ENCODE data around the gene SPG7.

DNA sequence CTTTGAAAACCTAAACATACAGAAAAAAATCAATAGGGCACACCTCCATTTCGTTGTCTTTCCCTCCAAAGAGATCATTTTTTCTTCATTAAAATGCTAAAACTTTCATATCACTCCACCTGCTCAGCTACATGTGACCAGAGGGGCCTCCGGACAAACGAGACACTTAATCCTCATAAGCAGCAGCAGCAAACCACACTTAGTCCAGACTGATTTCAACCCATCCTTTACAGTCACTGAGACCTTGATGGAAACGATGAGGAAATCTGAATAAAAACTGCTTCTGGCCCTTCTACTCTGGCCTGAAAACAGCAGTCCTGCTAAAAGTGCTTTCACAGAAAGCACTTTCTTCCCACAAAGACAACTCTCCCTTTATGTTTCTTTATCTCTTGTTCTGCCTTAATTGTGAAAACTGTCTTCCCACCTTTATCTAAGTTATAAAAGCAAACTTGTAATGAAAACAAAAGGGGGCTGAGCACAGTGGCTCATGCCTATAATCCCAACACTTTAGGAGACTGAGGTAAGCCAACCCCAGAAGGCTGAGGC, 22.4 kb upstream of the SPG7 start:
- TF ChIP-seq, protein P1, sequence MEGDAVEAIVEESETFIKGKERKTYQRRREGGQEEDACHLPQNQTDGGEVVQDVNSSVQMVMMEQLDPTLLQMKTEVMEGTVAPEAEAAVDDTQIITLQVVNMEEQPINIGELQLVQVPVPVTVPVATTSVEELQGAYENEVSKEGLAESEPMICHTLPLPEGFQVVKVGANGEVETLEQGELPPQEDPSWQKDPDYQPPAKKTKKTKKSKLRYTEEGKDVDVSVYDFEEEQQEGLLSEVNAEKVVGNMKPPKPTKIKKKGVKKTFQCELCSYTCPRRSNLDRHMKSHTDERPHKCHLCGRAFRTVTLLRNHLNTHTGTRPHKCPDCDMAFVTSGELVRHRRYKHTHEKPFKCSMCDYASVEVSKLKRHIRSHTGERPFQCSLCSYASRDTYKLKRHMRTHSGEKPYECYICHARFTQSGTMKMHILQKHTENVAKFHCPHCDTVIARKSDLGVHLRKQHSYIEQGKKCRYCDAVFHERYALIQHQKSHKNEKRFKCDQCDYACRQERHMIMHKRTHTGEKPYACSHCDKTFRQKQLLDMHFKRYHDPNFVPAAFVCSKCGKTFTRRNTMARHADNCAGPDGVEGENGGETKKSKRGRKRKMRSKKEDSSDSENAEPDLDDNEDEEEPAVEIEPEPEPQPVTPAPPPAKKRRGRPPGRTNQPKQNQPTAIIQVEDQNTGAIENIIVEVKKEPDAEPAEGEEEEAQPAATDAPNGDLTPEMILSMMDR (IDR thresholded peaks at IDR 0.05; ENCODE audit: low read length), result no peak
- no peak for TF ChIP-seq EZH2 (IDR thresholded peaks at IDR 0.05; ENCODE audit: borderline replicate concordance, low read length)
